A549 (cell line): Measurements from ENCODE around the gene SLC22A13.

Experiments used
- CTCF ChIP-seq: fragments of >200 bp; sonication (Bioruptor Twin); formaldehyde crosslinking; IDR thresholded peaks from 3 replicates; pipeline ENCODE4 v1.5.1; 2016
- ELK1 ChIP-seq: fragments of 150-350 bp; IDR thresholded peaks from 2 replicates; pipeline ENCODE4 v1.6.1; 2014; ENCODE audit warnings: low read depth, mild to moderate bottlenecking, low read length
- HDAC2 ChIP-seq: fragments of 200-600 bp; sonication (generic); IDR thresholded peaks from 2 replicates; pipeline ENCODE4 v1.6.1; 2016
- JUN ChIP-seq, 2 experiments: fragments of >200 bp; sonication (Bioruptor Twin); formaldehyde crosslinking; IDR thresholded peaks; 2 replicates in 1 of 2; 3 replicates in 1 of 2; pipeline ENCODE4 v1.6.1; 2016 to 2017
- MAFK ChIP-seq: fragments of 450-650 bp; IDR thresholded peaks from 2 replicates; pipeline ENCODE4 v1.6.1; 2014; ENCODE audit not compliant: partially characterized antibody
- POLR2A ChIP-seq: IDR thresholded peaks from 2 replicates; pipeline ENCODE4 v1.6.1; 2012; ENCODE audit warnings: mild to moderate bottlenecking, low read length
- SREBF2 ChIP-seq: fragments of 450-650 bp; IDR thresholded peaks from 2 replicates; pipeline ENCODE4 v1.6.1; 2014; ENCODE audit warnings: mild to moderate bottlenecking, moderate library complexity
- ZC3H11A ChIP-seq: fragments of 450-650 bp; IDR thresholded peaks from 2 replicates; pipeline ENCODE4 v1.6.1; 2014; ENCODE audit warnings: antibody characterized with exemption, mild to moderate bottlenecking
- ZSCAN20 ChIP-seq: fragments of 250-450 bp; sonication (Bioruptor Pico); IDR thresholded peaks from 2 replicates; pipeline ENCODE4 v1.8.0; 2022; ENCODE audit warnings: mild to moderate bottlenecking, moderate library complexity

DNA sequence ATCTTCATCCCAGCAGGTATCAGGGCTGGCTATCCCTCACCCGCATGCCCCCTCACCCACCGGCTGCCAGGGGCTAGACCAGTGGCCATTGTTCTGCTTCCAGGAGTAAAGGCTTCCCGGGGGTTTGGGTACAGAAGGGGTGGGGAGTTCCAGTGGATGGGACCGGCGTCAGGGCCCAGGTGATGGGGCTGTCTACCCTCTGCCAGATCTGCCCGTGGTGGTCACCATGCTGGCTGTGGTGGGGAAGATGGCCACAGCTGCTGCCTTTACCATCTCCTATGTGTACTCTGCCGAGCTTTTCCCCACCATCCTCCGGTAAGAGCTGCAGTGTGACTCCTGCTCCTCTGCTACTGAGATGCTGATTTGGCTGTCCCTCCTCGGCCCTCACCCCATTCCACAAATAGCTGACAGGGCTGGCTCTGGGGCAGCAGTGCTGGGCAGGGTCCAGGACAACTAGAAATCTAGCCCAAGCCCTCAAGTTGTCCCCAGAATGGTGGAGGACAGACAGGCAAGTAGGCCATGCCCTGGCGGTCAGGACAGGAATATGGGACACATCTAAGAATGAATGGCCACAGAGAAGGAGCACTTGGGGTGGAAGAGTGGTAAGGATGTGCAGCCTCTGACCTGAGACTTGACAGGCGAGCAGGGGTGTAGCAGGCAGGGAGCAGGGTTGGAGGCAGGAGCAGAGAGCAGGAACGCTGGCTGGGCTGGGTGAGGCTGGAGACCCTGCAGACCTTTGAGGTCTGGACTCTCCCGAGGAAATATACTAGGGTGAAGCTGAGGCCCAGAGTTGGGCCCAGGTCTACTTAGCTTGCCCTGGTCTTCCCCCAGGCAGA is 10.7 kb downstream of the SLC22A13 start:
- TF ChIP-seq HDAC2 (no peak), ZSCAN20 (no peak), CTCF (no peak), POLR2A (no peak), SREBF2 (no peak), MAFK (no peak), ELK1 (no peak), JUN (IDR thresholded peaks at IDR 0.05) (no peak), ZC3H11A (no peak)
